A204.1 (cell line): ENCODE results near the gene CYP19A1.
A peak's percentile ranks its signal among the peaks of the same experiment; 100 is the strongest.

Experiments
- FAIRE-seq: peaks from 2 replicates; lab custom pipeline; 2012; peaks lifted over from hg19 to GRCh38; lab: Jason Lieb, UNC

The CYP19A1 gene

GRCh38 chr15:51338496-51338895 lies at the start of gene CYP19A1:
TSS of gene CYP19A1 (minus strand) at chr15:51338596. CDS start at chr15:51242912, 95,684 bp downstream.
- FAIRE-seq = no peak

DNA sequence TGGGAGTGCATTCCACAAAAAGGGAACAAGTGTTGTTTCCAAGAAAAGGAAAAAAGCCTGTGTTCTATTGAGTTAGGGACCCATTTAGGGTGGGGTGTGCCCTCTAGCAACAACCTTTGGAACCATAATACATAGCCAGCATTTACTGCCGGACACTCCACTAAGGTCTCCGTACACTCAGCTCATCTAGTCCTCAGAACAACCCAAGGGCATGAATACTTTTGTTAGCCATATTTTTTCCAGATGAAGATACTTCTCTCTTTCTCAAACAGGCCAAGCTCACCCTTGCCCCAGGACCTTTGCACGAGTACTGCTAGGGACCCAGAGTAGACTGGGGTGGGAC lies 49.3 kb upstream of the CYP19A1 start:
- no peak for FAIRE-seq

DNA sequence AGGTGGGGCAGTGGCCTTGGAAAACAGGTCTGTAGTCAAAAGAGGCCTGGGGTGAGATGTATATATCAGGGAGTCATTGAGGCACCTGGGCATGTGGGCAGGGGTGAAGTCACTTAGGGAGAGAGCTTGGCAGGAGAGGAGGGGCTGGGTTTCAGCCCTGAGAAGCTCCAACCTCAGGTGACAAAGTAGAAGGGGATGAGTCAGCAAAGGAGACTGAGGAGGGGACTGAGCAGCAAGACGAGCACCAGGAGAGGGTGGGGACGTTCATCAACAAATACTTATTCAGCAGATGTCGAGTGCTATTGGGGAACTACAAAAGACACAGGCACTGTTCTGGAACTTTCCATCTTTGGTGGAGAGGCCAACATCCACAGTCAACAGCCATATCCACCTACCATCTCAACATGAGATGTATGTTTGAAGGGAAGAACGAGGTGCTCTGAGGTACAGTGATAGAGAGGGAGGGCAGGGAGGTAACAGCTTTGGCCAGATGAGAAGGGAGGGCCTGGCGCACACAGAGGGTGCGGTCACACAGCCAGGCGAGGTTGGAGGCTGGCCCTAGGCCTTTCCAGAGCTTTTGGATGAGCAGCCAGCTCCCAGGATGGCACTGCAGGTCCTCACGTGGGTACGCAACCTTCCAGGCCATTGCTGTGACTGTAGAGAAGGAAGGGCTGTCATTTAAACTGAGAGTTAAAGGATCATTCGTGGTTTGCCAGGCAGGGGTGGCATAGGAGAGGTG lies 48.7 kb upstream of the CYP19A1 start:
- FAIRE-seq = no peak

DNA sequence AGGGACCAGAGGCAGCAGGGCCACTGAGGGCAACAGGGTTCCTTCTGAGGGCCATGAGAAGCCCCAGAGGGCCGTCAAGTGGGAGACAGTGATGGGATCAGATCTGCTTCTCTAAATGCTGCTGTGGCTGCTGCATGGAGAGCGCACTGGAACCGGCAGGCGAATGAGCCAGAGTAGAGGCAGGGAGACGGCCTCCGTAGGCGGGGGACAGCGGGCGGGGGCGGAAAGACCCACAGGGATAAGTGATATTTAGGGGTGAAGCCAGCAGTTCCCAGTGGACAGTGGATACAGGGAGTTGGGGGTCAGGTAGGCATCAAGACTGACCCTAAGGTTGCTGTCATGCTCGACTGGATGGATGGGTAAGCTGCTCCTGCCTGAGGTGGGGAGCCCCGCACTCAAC lies 48.1 kb upstream of the CYP19A1 start:
- FAIRE-seq = no peak

DNA sequence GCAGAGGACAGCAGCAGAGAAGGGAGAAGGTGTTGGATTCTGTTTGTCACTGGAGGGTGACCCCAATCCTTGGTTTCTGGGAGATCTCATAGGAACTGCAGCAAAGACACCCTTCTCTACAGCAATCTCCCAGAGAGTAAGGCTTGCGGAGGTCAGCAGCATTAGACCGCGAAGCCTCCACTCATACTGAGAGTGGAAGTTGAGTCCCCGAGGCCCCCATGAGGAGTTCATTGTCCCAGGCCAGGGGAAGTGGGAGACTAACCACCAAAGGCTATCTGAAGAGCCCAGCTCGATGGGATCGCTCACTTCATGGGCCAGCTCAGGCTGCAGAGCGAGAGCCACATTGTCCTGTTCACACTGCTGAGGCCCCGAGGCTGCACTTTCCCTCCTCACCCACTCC lies 47.6 kb upstream of the CYP19A1 start:
- no peak for FAIRE-seq

- FAIRE-seq = no peak
Measured at GRCh38 chr15:51382787-51383186, 44.4 kb upstream of the CYP19A1 start.

DNA sequence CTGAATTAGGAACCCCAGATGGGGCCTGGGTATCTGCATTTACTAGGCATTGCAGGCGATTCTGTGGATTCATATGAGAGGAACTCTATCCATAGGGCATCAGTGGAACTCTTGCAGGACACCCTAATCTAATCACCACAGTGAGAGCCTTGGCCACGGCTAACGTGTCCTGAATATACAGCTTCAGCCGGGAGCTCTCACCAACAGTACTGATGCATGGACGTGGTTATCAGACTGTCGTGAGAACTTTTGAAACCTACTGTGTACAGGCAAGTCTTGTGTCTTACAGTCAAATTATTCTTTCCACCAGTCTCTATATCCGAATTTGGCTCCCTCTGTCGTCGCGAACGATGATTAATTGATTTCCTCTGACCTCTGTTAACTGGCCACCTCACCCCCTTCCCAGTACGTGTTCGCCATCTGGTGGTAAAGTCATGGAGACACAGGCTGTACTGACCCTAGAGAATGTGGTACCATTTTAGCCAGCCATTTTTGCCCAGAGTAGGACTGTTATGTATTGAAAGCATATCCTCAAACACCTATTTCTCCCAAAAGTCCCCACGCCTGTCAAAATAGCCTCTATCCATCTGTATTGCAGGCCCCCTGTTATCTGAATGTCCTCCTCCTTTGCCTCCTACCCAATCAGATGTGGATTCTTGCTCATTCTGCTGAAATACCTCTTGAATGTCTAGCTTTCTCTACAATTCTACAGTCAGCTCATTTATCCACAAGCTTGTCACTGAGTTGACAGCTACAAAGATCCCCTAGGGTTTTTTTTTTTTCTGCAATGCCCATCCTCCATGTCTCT lies 42.8 kb upstream of the CYP19A1 start:
- peak; percentile 89 for FAIRE-seq

DNA sequence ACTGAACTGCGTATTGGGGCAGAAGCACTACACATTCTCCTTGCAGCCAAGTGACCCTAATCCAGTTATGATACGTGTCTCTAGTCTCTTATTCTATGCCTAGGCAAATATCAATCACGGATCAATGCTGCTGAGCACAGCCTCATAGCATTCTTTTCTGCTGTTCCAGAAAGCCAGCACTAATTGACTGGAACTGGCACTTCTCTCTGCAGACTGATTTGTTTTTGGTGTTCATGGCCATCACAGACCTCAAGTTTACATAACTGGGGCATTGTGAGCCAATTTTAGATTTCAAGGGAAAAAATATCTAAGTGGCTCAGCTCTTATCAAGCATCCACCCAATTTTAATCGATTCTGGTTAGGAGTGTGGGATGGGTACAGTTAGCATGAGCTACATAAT lies 41.0 kb upstream of the CYP19A1 start:
- no peak for FAIRE-seq

GRCh38 chr15:51378406-51378805 lies 40.0 kb upstream of the CYP19A1 start:
- FAIRE-seq = no peak

- FAIRE-seq = no peak
Measured at GRCh38 chr15:51377038-51377786, 38.8 kb upstream of the CYP19A1 start.

DNA sequence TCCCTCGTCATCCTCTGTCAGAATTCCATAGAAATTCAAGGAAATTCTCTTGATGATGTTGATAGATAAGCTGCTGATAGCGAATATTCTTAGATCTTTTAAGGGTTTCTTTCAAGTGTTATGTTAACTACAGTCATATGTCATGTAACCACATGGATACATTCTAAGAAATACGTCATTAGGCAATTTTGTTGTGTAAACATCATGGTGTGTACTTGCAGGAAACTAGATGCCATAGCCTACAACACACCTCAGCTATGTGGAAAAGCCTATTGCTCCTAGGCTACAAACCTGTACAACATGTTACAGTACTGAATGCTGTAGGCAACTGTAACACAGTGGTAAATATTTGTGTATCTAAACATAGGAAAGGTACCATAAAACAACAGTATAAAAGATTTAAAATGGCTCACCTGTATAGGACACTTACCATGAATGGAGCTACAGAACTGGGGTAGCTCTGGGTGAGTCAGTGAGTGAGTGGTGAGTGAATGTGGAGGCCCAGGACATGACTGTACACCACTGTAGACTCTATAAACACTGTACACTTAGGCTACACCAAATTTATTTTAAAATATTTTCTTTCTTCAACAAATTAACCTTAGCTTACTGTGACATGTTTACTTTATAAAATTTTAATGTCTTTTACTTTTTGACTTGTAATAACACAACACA lies 37.7 kb upstream of the CYP19A1 start:
- FAIRE-seq = no peak

DNA sequence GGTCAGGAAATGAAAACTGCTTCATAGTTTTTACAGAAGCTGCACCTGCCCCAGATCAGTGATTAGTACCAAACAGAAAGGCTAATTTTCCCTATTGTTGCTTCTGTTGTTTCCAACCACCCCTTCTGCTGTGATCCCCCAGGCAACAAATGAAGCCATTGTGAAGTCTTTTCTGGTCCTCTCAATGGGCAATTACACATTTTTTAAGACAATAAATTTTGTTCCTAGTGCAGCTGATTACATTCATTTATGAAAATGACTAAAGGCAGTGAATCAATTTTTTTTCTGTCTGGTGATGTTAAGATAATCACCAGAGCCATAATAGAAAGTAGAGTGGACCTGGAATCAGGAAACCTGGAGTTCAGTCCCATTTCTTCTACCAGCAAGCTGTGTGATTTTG lies 35.7 kb upstream of the CYP19A1 start:
- no peak for FAIRE-seq

GRCh38 chr15:51371266-51371665 lies 32.9 kb upstream of the CYP19A1 start:
- no peak for FAIRE-seq

GRCh38 chr15:51369451-51369761 lies 31.0 kb upstream of the CYP19A1 start:
- no peak for FAIRE-seq

GRCh38 chr15:51368751-51369450 lies 30.5 kb upstream of the CYP19A1 start:
- FAIRE-seq = no peak

- no peak for FAIRE-seq
Measured at GRCh38 chr15:51368307-51368706, 29.9 kb upstream of the CYP19A1 start.

GRCh38 chr15:51367322-51367976 lies 29.1 kb upstream of the CYP19A1 start:
- no peak for FAIRE-seq

GRCh38 chr15:51366920-51367319 lies 28.5 kb upstream of the CYP19A1 start:
- no peak for FAIRE-seq

- no peak for FAIRE-seq
Measured at GRCh38 chr15:51366071-51366470, 27.7 kb upstream of the CYP19A1 start.

GRCh38 chr15:51365417-51365816 lies 27.0 kb upstream of the CYP19A1 start:
- no peak for FAIRE-seq

DNA sequence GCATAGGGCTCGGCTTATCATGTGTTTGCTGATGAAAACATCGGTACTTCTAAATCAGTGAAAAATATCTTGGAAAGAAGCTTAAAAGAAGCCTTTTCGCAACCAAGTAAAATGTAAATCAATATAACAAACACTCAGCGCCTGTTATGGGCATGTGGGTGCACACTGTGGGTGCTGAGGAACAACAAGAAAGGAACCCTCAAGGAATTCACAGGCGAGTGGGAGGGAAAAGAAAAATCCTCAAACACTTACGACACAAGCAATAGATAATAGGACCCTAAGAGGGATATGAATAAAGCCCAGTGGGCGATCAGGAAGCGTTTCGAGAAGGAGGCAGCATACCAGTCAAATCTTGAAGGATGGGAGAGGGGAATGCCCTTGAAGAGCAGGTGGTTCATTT lies 25.0 kb upstream of the CYP19A1 start:
- no peak for FAIRE-seq

DNA sequence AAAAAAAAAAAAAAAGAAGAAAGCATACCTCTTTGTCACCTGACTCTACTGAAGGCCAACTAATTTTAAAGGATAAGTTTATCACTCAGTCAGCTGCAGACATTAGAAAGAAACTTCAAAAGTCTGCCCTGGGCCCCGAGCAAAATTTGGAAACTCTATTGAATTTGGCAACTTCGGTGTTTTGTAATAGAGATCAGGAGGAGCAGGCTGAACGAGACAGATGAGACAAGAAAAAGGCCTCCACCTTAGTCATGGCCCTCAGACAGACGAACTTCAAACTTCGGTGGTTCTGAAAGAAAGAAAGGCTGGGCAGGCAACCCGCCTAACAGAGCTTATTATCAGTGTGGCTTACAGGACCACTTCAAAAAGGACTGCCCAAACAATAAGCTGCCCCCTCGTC lies 21.6 kb upstream of the CYP19A1 start:
- no peak for FAIRE-seq
